Type B pancreatic cell (in vitro differentiated cells): Measurements from ENCODE around the gene WAS. TPM values are rescaled to one million over a fixed set of nuclear protein-coding genes. Genes with fewer than 3 reads are reported as not detected.

ENCODE experiments used
- DNase-seq: peaks from one replicate; pipeline ENCODE4 v3.0.0; 2021; ENCODE audit warnings: mixed read lengths; ENCODE audit not compliant: unreplicated experiment; ENCODE audit errors: extremely low spot score
- H3K27ac Mint-ChIP-seq: 2 replicates; pipeline ENCODE4 v1.8.0; 2021; ENCODE audit warnings: mild to moderate bottlenecking, mixed read lengths
- H3K27me3 Mint-ChIP-seq: 2 replicates; pipeline ENCODE4 v1.8.0; 2021; ENCODE audit warnings: mixed read lengths
- H3K36me3 Mint-ChIP-seq: 2 replicates; pipeline ENCODE4 v1.8.0; 2021; ENCODE audit warnings: mixed read lengths
- H3K4me1 Mint-ChIP-seq: one replicate; pipeline ENCODE4 v1.8.0; 2021; ENCODE audit warnings: mixed read lengths; ENCODE audit not compliant: unreplicated experiment
- H3K4me3 Mint-ChIP-seq: 2 replicates; pipeline ENCODE4 v1.8.0; 2021; ENCODE audit warnings: mild to moderate bottlenecking, mixed read lengths
- H3K9me3 Mint-ChIP-seq: 2 replicates; pipeline ENCODE4 v1.8.0; 2021; ENCODE audit warnings: mixed read lengths
- CTCF ChIP-seq: fragments of 200-600 bp; sonication (generic); conservative IDR thresholded peaks from 2 replicates; pipeline ENCODE4 v1.5.0; 2021; ENCODE audit warnings: antibody characterized with exemption, mild to moderate bottlenecking
- total RNA-seq: library from RNA; stranded (reverse); gene quantifications from 2 replicates; pipeline ENCODE4 v1.2.1, GENCODE V29; 2021; ENCODE audit warnings: low replicate concordance

The WAS gene
- total RNA-seq, 1 donor from 2014 or later: 0.82 TPM

- Mint-ChIP-seq H3K4me1 (peaks cover 5% of the 10 kb centered on the region), H3K4me3 (no peak overlapping the region), H3K36me3 (peaks cover 6% of the 10 kb centered on the region), H3K9me3 (no peaks in the 10 kb centered on the region), H3K27me3 (no peaks in the 10 kb centered on the region), H3K27ac (no peak overlapping the region)
- no peak for DNase-seq
- no peak for TF ChIP-seq CTCF
Measured at GRCh38 chrX:48700246-48700645, 16.6 kb downstream of the WAS start.

- Mint-ChIP-seq H3K36me3 (peaks cover 6% of the 10 kb centered on the region), H3K4me3 (no peak overlapping the region), H3K27me3 (no peaks in the 10 kb centered on the region), H3K4me1 (no peaks in the 10 kb centered on the region), H3K9me3 (no peaks in the 10 kb centered on the region), H3K27ac (no peak overlapping the region)
- TF ChIP-seq CTCF: no peak
- DNase-seq: no peak
Measured at GRCh38 chrX:48700951-48701653, 17.5 kb downstream of the WAS start.

- TF ChIP-seq CTCF: no peak
- H3K27me3 Mint-ChIP-seq: no peaks in the 10 kb centered on the region
- H3K4me3 Mint-ChIP-seq: no peak overlapping the region
- H3K9me3 Mint-ChIP-seq: no peaks in the 10 kb centered on the region
- peaks cover 6% of the 10 kb centered on the region for H3K36me3 Mint-ChIP-seq
- DNase-seq: no peak
- no peaks in the 10 kb centered on the region for H3K4me1 Mint-ChIP-seq
- no peak overlapping the region for H3K27ac Mint-ChIP-seq
Measured at GRCh38 chrX:48702032-48702431, 18.4 kb downstream of the WAS start.

- H3K27ac Mint-ChIP-seq: no peak overlapping the region
- H3K9me3 Mint-ChIP-seq: no peaks in the 10 kb centered on the region
- no peaks in the 10 kb centered on the region for H3K27me3 Mint-ChIP-seq
- no peak for DNase-seq
- no peaks in the 10 kb centered on the region for H3K4me1 Mint-ChIP-seq
- H3K36me3 Mint-ChIP-seq: peaks cover 6% of the 10 kb centered on the region
- no peak overlapping the region for H3K4me3 Mint-ChIP-seq
- TF ChIP-seq CTCF: no peak
Measured at GRCh38 chrX:48702716-48703115, 19.1 kb downstream of the WAS start.

- Mint-ChIP-seq H3K9me3 (no peaks in the 10 kb centered on the region), H3K27me3 (no peaks in the 10 kb centered on the region), H3K27ac (no peak overlapping the region), H3K4me3 (no peak overlapping the region), H3K4me1 (no peaks in the 10 kb centered on the region), H3K36me3 (peaks cover 6% of the 10 kb centered on the region)
- DNase-seq: no peak
- no peak for TF ChIP-seq CTCF
Measured at GRCh38 chrX:48703228-48703627, 19.6 kb downstream of the WAS start.
